Testis (tissue), 3 donors: ENCODE data around the gene FANCB. TPM values are rescaled to one million over a fixed set of nuclear protein-coding genes. Genes with fewer than 3 reads are reported as not detected.

Experiments
- DNase-seq: peaks from one replicate; pipeline ENCODE4 v3.0.0-alpha.2; 2019
- H3K27ac ChIP-seq, 2 donors: fragments of 200-600 bp; sonication (generic); one replicate each; pipeline ENCODE4 v1.5.1; 2019
- H3K27me3 ChIP-seq: fragments of 200-600 bp; sonication (generic); one replicate; pipeline ENCODE4 v1.5.1; 2019
- H3K36me3 ChIP-seq: fragments of 200-600 bp; sonication (generic); one replicate; pipeline ENCODE4 v1.5.1; 2017; ENCODE audit warnings: low read depth; ENCODE audit errors: missing control alignments
- H3K4me1 ChIP-seq: fragments of 200-600 bp; sonication (generic); one replicate; pipeline ENCODE4 v1.5.1; 2019
- H3K4me3 ChIP-seq, 2 donors: fragments of 200-600 bp; sonication (generic); one replicate each; pipeline ENCODE4 v1.5.1; 2017 to 2019
- H3K9me3 ChIP-seq: fragments of 200-600 bp; sonication (generic); one replicate; pipeline ENCODE4 v1.5.1; 2017
- POLR2A ChIP-seq: fragments of 450-650 bp; IDR thresholded peaks from one replicate; pipeline ENCODE4 v1.6.1; 2017; ENCODE audit warnings: antibody characterized with exemption, mild to moderate bottlenecking, moderate library complexity
- WGBS, 2 donors: methylation state at CpG; one replicate each; pipeline ENCODE4 v1.1.5; 2018; 5-methylcytosine and 5-hydroxymethylcytosine counted together
- intact Hi-C: fragments of 100-400 bp; cut with DNase I; formaldehyde crosslinking; loops from one replicate; pipeline ENCODE4 v1.15.1; 2023; ENCODE audit warnings: low total_unique reads
- polyA plus RNA-seq: library from polyadenylated mRNA; stranded (reverse); fragments of 350-450 nt; fragmentation: Illumina TruSeq; extraction: RNeasy Lipid Tissue Mini Kit (QIAGEN cat#74804); gene quantifications from one replicate; pipeline ENCODE4 v1.2.3, GENCODE V29; 2014; ENCODE audit warnings: low read depth, low replicate concordance; ENCODE audit not compliant: insufficient read depth
- total RNA-seq, 2 donors: library from RNA; depleted of rRNA; stranded (reverse); fragments of >200 nt; gene quantifications; one replicate each; pipeline ENCODE4 v1.2.3, GENCODE V29; 2016
- TF ChIP-seq, protein P1 (sequence below), 3 experiments: fragments of 450-650 bp in 2 of 3; fragments of 200-600 bp in 1 of 3; sonication (generic) in 1 of 3; IDR thresholded peaks; one replicate each; pipeline ENCODE4 v1.5.1; 2016 to 2019; ENCODE audit warnings: antibody characterized with exemption in 3 of 3, mild to moderate bottlenecking in 2 of 3, moderate library complexity in 1 of 3

The FANCB gene
- total and polyA plus RNA-seq, 3 donors from 2014 or later: 0.66 to 5.4 (median 2.0) TPM

DNA sequence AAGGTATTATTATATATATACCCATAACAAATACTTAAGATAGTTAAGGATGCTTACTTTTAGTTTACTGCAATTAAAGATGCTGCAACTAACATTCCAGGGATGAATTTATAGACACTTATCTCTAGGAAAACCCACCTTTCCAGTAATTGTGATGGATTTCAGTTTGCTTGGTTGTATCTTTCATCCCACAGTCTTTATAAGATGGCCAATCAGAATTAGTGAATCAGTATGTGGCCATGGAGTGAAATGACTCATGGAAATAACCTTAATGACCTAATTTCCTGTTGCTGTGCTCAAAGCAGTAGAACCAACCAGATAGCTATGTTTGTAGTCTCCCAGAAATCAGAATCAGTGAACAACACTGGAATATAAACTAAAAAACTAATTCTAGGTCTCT lies 26.7 kb upstream of the FANCB start:
- no peak for DNase-seq
- no peak overlapping the region for H3K4me3 ChIP-seq
- intact Hi-C loops: no loop called here
- TF ChIP-seq, protein P1, sequence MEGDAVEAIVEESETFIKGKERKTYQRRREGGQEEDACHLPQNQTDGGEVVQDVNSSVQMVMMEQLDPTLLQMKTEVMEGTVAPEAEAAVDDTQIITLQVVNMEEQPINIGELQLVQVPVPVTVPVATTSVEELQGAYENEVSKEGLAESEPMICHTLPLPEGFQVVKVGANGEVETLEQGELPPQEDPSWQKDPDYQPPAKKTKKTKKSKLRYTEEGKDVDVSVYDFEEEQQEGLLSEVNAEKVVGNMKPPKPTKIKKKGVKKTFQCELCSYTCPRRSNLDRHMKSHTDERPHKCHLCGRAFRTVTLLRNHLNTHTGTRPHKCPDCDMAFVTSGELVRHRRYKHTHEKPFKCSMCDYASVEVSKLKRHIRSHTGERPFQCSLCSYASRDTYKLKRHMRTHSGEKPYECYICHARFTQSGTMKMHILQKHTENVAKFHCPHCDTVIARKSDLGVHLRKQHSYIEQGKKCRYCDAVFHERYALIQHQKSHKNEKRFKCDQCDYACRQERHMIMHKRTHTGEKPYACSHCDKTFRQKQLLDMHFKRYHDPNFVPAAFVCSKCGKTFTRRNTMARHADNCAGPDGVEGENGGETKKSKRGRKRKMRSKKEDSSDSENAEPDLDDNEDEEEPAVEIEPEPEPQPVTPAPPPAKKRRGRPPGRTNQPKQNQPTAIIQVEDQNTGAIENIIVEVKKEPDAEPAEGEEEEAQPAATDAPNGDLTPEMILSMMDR (IDR thresholded peaks at IDR 0.05): no peak
- no peak for TF ChIP-seq POLR2A
- H3K36me3 ChIP-seq: no peaks in the 10 kb centered on the region
- no peaks in the 10 kb centered on the region for H3K9me3 ChIP-seq
- H3K27me3 ChIP-seq: no peaks in the 10 kb centered on the region
- no peak overlapping the region for H3K27ac ChIP-seq
- H3K4me1 ChIP-seq: no peaks in the 10 kb centered on the region

GRCh38 chrX:14897042-14897441 lies 24.2 kb upstream of the FANCB start:
- Histone ChIP-seq H3K27ac (no peak overlapping the region), H3K4me1 (no peaks in the 10 kb centered on the region), H3K27me3 (no peaks in the 10 kb centered on the region), H3K9me3 (no peaks in the 10 kb centered on the region), H3K36me3 (no peaks in the 10 kb centered on the region), H3K4me3 (no peak overlapping the region)
- 90% methylated on average over 2 of the region's 2 CpGs for WGBS, 2 donors
- TF ChIP-seq, protein P1 (IDR thresholded peaks at IDR 0.05): no peak
- no peak for TF ChIP-seq POLR2A
- no peak for DNase-seq
- intact Hi-C loops: no loop called here

- 96 to 100% methylated on average over 2 of the region's 2 CpGs for WGBS, 2 donors
- no peaks in the 10 kb centered on the region for H3K27me3 ChIP-seq
- DNase-seq: no peak
- no peaks in the 10 kb centered on the region for H3K36me3 ChIP-seq
- H3K27ac ChIP-seq: no peak overlapping the region
- no peaks in the 10 kb centered on the region for H3K9me3 ChIP-seq
- intact Hi-C loops: no loop called here
- TF ChIP-seq POLR2A: no peak
- TF ChIP-seq, protein P1 (IDR thresholded peaks at IDR 0.05): no peak
- H3K4me1 ChIP-seq: no peaks in the 10 kb centered on the region
- H3K4me3 ChIP-seq: no peak overlapping the region
Measured at GRCh38 chrX:14896273-14896672, 23.4 kb upstream of the FANCB start.

DNA sequence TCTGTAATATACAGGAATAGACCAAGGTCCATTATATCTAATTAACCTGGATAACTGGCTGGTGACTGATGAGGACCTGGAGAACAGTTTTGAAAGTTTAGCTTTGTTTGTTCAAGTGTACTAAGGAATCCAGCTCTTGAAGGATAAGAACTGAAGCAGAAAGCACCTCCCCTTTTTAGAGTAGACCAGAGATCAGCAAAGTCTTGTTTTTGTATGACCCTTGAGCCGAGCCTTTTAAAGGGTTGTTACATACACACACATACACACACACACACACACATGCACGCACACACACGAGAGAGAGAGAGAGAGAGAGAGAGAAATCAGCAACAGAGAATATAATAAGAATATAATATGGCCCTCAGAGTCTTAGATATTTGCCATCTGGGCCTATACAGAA lies 13.4 kb upstream of the FANCB start:
- intact Hi-C loops: no loop called here
- 86% methylated on average over 3 of the region's 3 CpGs; no CpG with 5 or more reads in 1 of the 2 donors for WGBS, 2 donors
- Histone ChIP-seq H3K27me3 (no peaks in the 10 kb centered on the region), H3K27ac (no peak overlapping the region), H3K4me1 (no peaks in the 10 kb centered on the region), H3K36me3 (no peaks in the 10 kb centered on the region), H3K4me3 (no peak overlapping the region), H3K9me3 (no peaks in the 10 kb centered on the region)
- TF ChIP-seq, protein P1 (IDR thresholded peaks at IDR 0.05): no peak
- TF ChIP-seq POLR2A: no peak
- DNase-seq: no peak

DNA sequence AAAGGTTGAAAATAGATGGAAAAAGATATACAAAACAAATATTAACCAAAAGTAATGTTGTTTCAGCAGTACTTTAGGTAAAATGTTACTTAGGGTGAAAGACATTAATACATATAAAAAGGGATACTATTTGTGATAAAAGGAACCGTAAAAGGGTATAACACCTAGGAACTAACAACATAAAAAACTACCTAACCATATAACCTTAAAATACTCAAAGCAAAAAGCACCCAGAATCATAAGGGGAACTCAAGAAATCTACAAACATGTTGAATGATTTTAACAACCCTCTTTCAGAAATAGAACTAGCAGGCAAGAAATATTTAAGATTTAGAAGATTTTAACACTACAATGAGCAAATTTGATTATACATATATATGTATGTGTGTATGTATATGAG lies 11.8 kb upstream of the FANCB start:
- no peaks in the 10 kb centered on the region for H3K36me3 ChIP-seq
- DNase-seq: no peak
- H3K27me3 ChIP-seq: no peaks in the 10 kb centered on the region
- intact Hi-C loops: no loop called here
- WGBS, 2 donors: 80 to 90% methylated on average over 1 of the region's 1 CpG
- no peaks in the 10 kb centered on the region for H3K4me1 ChIP-seq
- H3K4me3 ChIP-seq: no peak overlapping the region
- no peak overlapping the region for H3K27ac ChIP-seq
- no peaks in the 10 kb centered on the region for H3K9me3 ChIP-seq
- TF ChIP-seq, protein P1 (IDR thresholded peaks at IDR 0.05): no peak
- no peak for TF ChIP-seq POLR2A
